ENCODE data around the gene SHOX. TPM values are rescaled to one million over a fixed set of nuclear protein-coding genes. Genes with fewer than 3 reads are reported as not detected.

The SHOX gene
- total RNA-seq, 1 donor from 2014 or later: not detected

DNA sequence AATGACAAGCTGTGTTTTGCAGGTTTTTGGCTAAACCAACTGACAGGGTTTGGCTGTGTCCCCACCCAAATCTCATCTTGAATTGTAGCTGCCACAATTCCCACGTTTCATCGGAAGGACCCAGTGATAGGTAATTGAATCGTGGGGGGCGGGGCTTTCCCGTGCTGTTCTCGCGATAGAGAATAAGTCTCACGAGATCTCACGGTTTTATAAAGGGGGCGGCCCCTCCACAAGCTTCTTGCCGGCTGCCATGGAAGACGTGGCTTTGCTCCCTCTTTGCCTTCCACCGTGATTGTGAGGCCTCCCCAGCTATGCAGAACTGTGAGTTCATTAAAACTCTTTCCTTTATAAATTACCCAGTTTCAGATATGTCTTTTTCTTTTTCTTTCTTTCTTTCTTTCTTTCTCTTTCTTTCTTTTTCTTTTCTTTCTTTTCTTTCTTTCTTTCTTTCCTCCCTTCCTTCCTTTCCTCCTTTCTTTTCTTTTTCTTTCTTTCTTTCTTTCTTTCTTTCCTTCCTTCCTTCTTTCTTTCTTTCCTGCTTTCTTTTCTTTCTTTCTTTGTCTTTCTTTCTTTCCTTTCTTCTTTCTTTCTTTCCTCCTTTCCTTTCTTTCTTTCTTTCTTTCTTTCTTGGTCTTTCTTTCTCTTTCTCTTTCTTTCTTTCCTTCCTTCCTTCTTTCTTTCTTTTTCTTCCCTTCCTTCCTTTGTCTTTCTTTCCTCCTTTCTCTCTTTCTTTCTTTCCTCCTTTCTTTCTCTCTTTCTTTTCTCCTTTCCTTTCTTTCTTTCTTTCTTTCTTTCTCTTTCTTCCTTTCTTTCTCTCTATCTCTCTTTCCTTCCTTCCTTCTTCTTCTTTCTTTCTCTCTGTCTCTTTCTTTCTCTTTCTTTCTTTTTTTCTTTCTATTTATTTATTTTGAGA is 54.8 kb downstream of the SHOX start:
- DNase-seq (ENCODE audit: low spot score, unreplicated experiment): no peak

DNA sequence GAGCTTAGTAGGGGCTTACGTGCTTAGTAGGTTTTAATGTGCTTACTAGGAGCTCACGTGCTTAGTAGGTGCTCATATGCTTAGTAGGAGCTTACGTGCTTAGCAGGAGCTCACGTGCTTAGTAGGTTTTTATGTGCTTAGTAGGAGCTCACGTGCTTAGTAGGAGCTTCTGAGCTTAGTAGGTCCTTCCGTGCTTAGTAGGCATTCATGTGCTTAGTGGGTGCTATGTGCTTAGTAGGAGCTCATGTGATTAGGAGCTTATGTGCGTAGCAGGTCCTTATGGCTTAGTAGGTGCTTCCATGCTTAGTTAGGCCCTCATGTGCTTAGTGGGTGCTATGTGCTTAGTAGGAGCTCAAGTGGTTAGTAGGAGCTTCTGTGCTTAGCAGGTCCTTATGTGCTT is 59.4 kb downstream of the SHOX start:
- Mint-ChIP-seq H3K9me3 (ENCODE audit: low read depth) (peaks cover 11% of the 10 kb centered on the region), H3K27ac (no peak overlapping the region), H3K27me3 (no peaks in the 10 kb centered on the region), H3K4me1 (ENCODE audit: low read depth) (peaks cover 4% of the 10 kb centered on the region), H3K36me3 (ENCODE audit: insufficient read depth) (no peaks in the 10 kb centered on the region), H3K4me3 (ENCODE audit: low read depth) (no peak overlapping the region)
- DNase-seq (ENCODE audit: low spot score, unreplicated experiment): no peak
- TF ChIP-seq, protein P1, sequence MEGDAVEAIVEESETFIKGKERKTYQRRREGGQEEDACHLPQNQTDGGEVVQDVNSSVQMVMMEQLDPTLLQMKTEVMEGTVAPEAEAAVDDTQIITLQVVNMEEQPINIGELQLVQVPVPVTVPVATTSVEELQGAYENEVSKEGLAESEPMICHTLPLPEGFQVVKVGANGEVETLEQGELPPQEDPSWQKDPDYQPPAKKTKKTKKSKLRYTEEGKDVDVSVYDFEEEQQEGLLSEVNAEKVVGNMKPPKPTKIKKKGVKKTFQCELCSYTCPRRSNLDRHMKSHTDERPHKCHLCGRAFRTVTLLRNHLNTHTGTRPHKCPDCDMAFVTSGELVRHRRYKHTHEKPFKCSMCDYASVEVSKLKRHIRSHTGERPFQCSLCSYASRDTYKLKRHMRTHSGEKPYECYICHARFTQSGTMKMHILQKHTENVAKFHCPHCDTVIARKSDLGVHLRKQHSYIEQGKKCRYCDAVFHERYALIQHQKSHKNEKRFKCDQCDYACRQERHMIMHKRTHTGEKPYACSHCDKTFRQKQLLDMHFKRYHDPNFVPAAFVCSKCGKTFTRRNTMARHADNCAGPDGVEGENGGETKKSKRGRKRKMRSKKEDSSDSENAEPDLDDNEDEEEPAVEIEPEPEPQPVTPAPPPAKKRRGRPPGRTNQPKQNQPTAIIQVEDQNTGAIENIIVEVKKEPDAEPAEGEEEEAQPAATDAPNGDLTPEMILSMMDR (IDR thresholded peaks at IDR 0.05; ENCODE audit: unreplicated experiment): no peak

More for the DNA sequence above, 54.8 kb downstream of the SHOX start:
- H3K36me3 Mint-ChIP-seq (ENCODE audit: insufficient read depth): no peaks in the 10 kb centered on the region
- TF ChIP-seq, protein P1 (IDR thresholded peaks at IDR 0.05; ENCODE audit: unreplicated experiment): no peak
- peaks cover 15% of the 10 kb centered on the region for H3K27me3 Mint-ChIP-seq
- H3K9me3 Mint-ChIP-seq (ENCODE audit: low read depth): peaks cover 11% of the 10 kb centered on the region
- H3K4me3 Mint-ChIP-seq (ENCODE audit: low read depth): no peak overlapping the region
- H3K27ac Mint-ChIP-seq: no peak overlapping the region
- peaks cover 6% of the 10 kb centered on the region for H3K4me1 Mint-ChIP-seq (ENCODE audit: low read depth)

DNA sequence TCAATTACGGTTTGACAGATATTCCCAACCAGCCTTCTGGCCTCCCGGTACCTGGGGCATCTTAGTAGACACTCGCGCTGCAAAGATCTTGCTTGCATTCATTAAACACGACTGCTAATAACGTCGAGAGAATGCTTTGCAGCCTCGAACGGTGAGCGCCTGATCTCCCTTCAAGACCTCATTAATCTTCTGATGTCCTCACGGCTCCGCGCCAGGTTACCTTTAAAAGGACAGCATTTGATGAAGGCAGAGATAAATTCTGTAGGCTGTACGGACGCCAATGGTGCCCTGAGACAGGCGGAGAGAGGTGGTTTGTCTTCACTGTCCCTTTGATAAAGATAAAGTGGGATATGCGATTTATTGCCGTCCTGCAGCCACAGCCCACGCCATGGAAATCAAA is 64.2 kb downstream of the SHOX start:
- Mint-ChIP-seq H3K4me1 (ENCODE audit: low read depth) (peaks cover 4% of the 10 kb centered on the region), H3K27ac (no peak overlapping the region), H3K36me3 (ENCODE audit: insufficient read depth) (no peaks in the 10 kb centered on the region), H3K9me3 (ENCODE audit: low read depth) (peaks cover 8% of the 10 kb centered on the region), H3K27me3 (no peaks in the 10 kb centered on the region), H3K4me3 (ENCODE audit: low read depth) (no peak overlapping the region)
- TF ChIP-seq, protein P1 (IDR thresholded peaks at IDR 0.05; ENCODE audit: unreplicated experiment): no peak
- no peak for DNase-seq (ENCODE audit: low spot score, unreplicated experiment)

DNA sequence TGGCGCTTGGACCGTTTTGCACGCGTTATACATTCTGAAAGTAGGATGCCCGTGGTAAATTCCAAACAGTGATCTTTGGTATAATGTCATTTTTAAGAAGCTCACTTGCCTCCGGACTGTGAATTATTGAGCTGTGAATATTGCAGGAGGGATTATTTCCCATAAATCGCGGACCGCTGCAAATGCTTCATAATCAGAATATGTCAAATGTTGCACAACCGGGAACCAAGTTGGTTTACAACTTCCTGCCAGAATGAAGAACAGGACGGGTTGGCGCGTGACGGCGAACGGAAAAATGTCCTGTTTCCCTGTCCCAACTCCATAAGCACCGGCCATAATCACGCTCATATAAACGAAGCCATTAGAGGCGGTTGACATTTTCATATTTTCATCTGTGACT is 67.6 kb downstream of the SHOX start:
- Mint-ChIP-seq H3K27me3 (peaks cover 4% of the 10 kb centered on the region), H3K4me3 (ENCODE audit: low read depth) (no peak overlapping the region), H3K36me3 (ENCODE audit: insufficient read depth) (no peaks in the 10 kb centered on the region), H3K27ac (no peak overlapping the region), H3K4me1 (ENCODE audit: low read depth) (no peaks in the 10 kb centered on the region), H3K9me3 (ENCODE audit: low read depth) (peaks cover 8% of the 10 kb centered on the region)
- no peak for DNase-seq (ENCODE audit: low spot score, unreplicated experiment)
- TF ChIP-seq, protein P1 (IDR thresholded peaks at IDR 0.05; ENCODE audit: unreplicated experiment): no peak

DNA sequence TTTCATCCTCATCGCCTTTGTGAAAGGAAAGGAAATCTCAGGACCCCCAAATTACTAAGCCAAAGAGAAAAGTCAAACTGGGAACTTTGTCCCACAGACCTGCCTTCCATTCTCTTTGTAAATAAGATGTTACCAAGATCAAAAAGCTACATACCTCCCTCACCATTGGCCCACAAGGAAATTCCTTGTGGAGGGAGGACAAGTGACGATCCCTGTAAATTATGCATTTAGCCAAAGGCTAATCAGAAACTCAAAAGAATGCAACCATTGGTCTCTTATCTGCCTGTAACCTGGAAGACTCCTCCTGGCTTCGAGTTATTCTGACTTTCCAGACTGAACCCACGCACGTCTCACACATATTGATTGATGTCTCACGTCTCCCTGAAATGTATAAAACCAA is 70.3 kb downstream of the SHOX start:
- Mint-ChIP-seq H3K9me3 (ENCODE audit: low read depth) (peaks cover 4% of the 10 kb centered on the region), H3K27me3 (peaks cover 11% of the 10 kb centered on the region), H3K27ac (no peak overlapping the region), H3K4me1 (ENCODE audit: low read depth) (no peaks in the 10 kb centered on the region), H3K4me3 (ENCODE audit: low read depth) (no peak overlapping the region), H3K36me3 (ENCODE audit: insufficient read depth) (no peaks in the 10 kb centered on the region)
- TF ChIP-seq, protein P1 (IDR thresholded peaks at IDR 0.05; ENCODE audit: unreplicated experiment): no peak
- no peak for DNase-seq (ENCODE audit: low spot score, unreplicated experiment)

Data from progenitor cell of endocrine pancreas (in vitro differentiated cells).